Measurements from ENCODE around the gene ENDOU. TPM values are rescaled to one million over a fixed set of nuclear protein-coding genes. Genes with fewer than 3 reads are reported as not detected.

The ENDOU gene
- total RNA-seq, 1 donor from 2014 or later: not detected

DNA sequence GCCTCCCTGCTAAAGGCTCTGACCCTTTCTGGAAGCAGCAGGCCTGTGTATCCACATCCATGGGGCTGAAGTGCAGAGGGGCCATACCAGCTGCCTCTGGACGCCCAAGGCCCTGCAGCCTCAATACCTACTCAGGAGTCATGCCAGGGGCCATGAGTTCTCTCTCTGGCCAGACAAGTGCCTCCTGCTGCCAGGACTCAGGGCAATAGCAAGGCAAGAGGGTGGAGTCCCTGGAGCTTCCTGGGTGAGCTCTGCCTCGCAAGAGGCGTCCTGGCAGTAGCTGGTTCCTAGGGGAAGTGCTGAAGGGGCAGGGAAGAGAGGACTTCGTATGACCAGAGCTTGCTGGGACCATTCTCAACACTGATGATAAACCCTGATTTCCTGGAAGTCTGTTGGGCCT lies 10.9 kb upstream of the ENDOU start:
- H3K4me1 Mint-ChIP-seq (ENCODE audit: low read depth): peaks cover 1% of the 10 kb centered on the region
- H3K27me3 Mint-ChIP-seq (ENCODE audit: low read depth): no peaks in the 10 kb centered on the region
- intact Hi-C loops (cut with micrococcal nuclease): no loop called here
- no peak overlapping the region for H3K27ac Mint-ChIP-seq
- H3K9me3 Mint-ChIP-seq: no peaks in the 10 kb centered on the region
- no peaks in the 10 kb centered on the region for H3K36me3 Mint-ChIP-seq (ENCODE audit: low read depth)
- no peak for DNase-seq (ENCODE audit: low spot score)
- H3K4me3 Mint-ChIP-seq (ENCODE audit: low read depth): no peak overlapping the region

DNA sequence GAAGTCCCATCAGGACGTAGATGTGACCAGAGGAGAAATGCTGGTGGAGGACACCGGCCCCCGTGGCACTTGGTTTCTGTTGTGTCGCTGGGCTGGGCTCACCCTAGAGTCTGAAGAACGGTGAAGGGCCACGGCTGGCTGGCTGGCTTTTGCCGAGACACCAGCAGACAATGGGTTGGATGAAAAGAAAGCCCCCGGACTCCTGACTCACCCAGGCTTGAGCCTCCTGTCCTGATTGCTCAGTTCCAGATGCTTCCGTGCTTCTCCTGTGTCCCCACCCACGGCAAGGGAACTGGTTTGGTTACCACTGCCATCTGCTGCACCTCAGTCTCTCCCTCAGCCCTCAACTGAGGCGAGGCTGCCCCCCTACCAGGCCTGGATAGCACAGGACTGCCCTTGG lies 10.4 kb upstream of the ENDOU start:
- H3K36me3 Mint-ChIP-seq (ENCODE audit: low read depth): no peaks in the 10 kb centered on the region
- no peak overlapping the region for H3K4me3 Mint-ChIP-seq (ENCODE audit: low read depth)
- DNase-seq (ENCODE audit: low spot score): no peak
- H3K27ac Mint-ChIP-seq: no peak overlapping the region
- no peaks in the 10 kb centered on the region for H3K27me3 Mint-ChIP-seq (ENCODE audit: low read depth)
- no peaks in the 10 kb centered on the region for H3K4me1 Mint-ChIP-seq (ENCODE audit: low read depth)
- intact Hi-C loops (cut with micrococcal nuclease): no loop called here
- no peaks in the 10 kb centered on the region for H3K9me3 Mint-ChIP-seq

DNA sequence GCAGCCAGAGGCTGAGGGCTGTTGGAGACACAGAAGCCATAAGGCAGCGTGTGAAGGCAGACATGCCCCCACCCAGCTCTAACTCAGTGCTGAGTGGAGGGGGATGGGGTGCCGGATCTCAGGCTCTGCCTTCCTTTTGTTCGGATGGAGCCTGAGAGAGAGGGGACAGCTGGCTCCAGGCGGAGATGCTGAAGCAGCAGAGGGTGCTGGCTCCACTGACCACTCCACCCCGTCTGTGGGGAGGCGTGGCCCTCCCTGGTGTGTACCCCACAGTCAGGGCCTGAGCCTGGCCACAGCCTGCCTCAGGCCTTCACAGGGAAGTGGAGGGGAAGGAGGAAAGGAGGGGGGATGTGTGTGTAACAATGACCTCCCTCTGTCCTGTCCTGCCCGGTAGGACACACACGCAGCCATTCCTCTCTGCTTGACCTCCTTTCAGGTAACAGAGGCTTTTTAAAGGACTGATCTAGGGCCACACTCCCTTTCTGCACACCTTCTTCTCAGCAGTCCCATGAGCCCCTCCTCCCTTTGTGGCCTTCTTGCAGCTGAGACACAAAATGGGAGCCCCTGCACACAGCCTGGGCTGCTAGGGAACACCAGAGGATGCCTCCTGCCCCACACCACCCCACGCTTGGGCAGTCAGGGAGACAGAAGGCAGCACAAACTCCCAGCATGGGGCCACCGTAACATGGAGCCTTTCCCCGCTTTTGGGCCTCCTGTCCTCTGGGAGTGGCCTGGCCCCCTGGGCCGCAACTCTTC lies 9.6 kb upstream of the ENDOU start:
- Mint-ChIP-seq H3K36me3 (ENCODE audit: low read depth) (no peaks in the 10 kb centered on the region), H3K4me3 (ENCODE audit: low read depth) (no peak overlapping the region), H3K9me3 (no peaks in the 10 kb centered on the region), H3K27me3 (ENCODE audit: low read depth) (no peaks in the 10 kb centered on the region), H3K27ac (no peak overlapping the region), H3K4me1 (ENCODE audit: low read depth) (no peaks in the 10 kb centered on the region)
- intact Hi-C loops (cut with micrococcal nuclease): no loop called here
- no peak for DNase-seq (ENCODE audit: low spot score)

DNA sequence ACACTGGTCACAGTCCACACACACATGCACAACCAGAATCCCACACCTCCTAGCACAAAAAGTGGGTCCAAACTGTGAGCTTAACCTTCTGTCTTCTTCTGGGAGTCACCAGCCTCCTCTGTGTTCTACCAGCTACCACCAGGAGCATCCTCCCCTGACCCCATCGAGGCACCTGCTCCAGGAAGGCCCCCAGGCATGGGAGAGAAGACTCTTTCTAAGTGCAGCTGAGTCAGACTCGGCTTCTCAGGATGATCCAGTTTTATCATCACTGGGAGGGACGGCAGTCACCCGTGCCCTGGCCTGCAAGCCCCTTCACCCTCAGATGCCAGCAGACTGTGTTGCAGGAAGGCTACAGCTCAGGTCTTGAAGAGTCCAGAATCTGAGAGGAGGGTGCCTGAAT lies 7.9 kb upstream of the ENDOU start:
- intact Hi-C loops (cut with micrococcal nuclease): no loop called here
- H3K27me3 Mint-ChIP-seq (ENCODE audit: low read depth): no peaks in the 10 kb centered on the region
- no peaks in the 10 kb centered on the region for H3K9me3 Mint-ChIP-seq
- no peak for DNase-seq (ENCODE audit: low spot score)
- H3K4me1 Mint-ChIP-seq (ENCODE audit: low read depth): no peaks in the 10 kb centered on the region
- H3K27ac Mint-ChIP-seq: no peak overlapping the region
- H3K4me3 Mint-ChIP-seq (ENCODE audit: low read depth): no peak overlapping the region
- H3K36me3 Mint-ChIP-seq (ENCODE audit: low read depth): no peaks in the 10 kb centered on the region

DNA sequence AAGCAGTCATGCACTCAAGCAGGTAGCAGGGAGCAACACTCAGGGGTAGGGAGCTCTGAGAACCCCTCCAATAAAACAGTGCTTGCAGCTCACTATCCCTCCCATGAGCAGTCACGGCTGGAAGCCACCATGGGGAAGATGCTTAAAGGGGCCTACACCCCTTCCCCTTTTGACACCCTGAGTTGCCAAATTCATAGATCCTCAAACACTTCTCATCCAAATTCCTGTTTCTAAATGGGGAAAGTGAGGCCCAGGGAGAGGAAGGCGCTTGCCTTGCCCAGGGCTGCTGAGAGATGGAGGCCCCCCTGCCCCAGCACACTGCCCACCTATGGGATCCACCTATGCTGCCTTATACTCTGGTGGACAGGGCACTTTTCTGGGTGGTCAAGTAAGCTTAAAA lies 7.2 kb upstream of the ENDOU start:
- Mint-ChIP-seq H3K4me1 (ENCODE audit: low read depth) (no peaks in the 10 kb centered on the region), H3K27ac (no peak overlapping the region), H3K27me3 (ENCODE audit: low read depth) (no peaks in the 10 kb centered on the region)

DNA sequence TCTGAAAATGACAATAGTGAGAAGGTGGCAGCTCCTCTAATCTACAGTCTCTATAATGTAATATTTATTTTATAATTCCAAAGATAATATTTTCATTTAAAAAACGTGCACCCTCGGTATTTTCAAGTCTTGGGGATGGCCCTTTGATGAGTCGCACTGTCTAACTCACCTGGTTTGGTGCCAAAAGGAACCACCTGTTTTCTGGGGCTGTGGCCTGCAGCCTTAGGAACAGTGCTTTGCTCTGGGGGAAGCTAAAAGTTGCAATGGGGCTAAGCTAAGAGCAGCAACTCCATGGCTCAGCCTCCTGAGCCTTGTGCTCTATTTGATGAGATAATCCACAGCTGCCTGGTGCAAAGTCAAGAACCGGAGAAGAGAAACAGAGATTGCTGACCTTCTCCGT lies 6.4 kb upstream of the ENDOU start:
- no peak for DNase-seq (ENCODE audit: low spot score)
- Mint-ChIP-seq H3K27ac (no peak overlapping the region), H3K4me3 (ENCODE audit: low read depth) (no peak overlapping the region), H3K9me3 (no peaks in the 10 kb centered on the region), H3K27me3 (ENCODE audit: low read depth) (no peaks in the 10 kb centered on the region), H3K36me3 (ENCODE audit: low read depth) (no peaks in the 10 kb centered on the region), H3K4me1 (ENCODE audit: low read depth) (no peaks in the 10 kb centered on the region)
- intact Hi-C loops (cut with micrococcal nuclease): no loop called here

More for the DNA sequence above, 7.2 kb upstream of the ENDOU start:
- intact Hi-C loops (cut with micrococcal nuclease): no loop called here
- no peak overlapping the region for H3K4me3 Mint-ChIP-seq (ENCODE audit: low read depth)
- DNase-seq (ENCODE audit: low spot score): no peak
- H3K9me3 Mint-ChIP-seq: no peaks in the 10 kb centered on the region
- H3K36me3 Mint-ChIP-seq (ENCODE audit: low read depth): no peaks in the 10 kb centered on the region

DNA sequence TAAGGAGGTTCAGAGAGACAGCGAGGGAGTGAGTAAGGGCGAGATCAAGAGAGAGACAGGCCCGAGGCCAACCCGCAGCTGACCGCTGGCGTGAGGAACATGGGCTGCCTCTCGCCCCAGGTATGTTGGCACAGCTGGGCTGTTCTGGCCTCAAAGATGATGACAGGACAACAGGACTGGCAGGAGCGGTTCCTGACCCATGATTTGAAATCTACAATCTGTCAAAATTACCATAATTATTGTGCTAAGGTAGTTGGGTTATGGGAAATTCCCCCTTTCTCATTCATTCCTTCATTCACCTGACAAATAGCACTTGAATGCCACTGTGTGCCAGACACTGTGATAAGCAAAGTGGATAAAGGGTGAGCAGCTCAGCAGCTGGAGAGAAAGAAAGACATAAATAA lies 5.1 kb upstream of the ENDOU start:
- Mint-ChIP-seq H3K27me3 (ENCODE audit: low read depth) (no peaks in the 10 kb centered on the region), H3K9me3 (no peaks in the 10 kb centered on the region), H3K4me3 (ENCODE audit: low read depth) (no peak overlapping the region), H3K36me3 (ENCODE audit: low read depth) (no peaks in the 10 kb centered on the region), H3K27ac (no peak overlapping the region), H3K4me1 (ENCODE audit: low read depth) (no peaks in the 10 kb centered on the region)
- intact Hi-C loops (cut with micrococcal nuclease): no loop called here
- DNase-seq (ENCODE audit: low spot score): no peak

DNA sequence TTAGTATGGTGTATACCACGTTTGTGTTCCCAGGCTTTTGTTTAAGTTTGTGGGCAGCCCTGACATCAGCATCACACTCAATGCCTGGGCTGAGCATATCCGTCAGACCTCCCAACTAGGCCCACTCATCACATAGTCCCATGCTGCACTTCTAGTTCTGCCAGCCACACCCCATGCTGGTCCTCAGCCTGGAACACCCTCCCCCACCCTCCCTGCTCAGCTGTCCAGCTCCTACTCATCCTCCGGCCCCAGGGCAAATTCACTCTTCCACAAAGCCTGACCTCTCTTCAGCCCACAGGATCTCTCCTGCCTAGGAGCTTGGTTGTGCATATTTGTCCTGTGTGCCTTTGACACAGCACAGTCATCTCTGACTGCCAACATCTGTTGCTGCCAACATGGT lies 3.9 kb upstream of the ENDOU start:
- intact Hi-C loops (cut with micrococcal nuclease): no loop called here
- DNase-seq (ENCODE audit: low spot score): no peak
- no peaks in the 10 kb centered on the region for H3K4me1 Mint-ChIP-seq (ENCODE audit: low read depth)
- no peak overlapping the region for H3K4me3 Mint-ChIP-seq (ENCODE audit: low read depth)
- H3K27ac Mint-ChIP-seq: no peak overlapping the region
- H3K36me3 Mint-ChIP-seq (ENCODE audit: low read depth): no peaks in the 10 kb centered on the region
- no peaks in the 10 kb centered on the region for H3K9me3 Mint-ChIP-seq
- H3K27me3 Mint-ChIP-seq (ENCODE audit: low read depth): no peaks in the 10 kb centered on the region

DNA sequence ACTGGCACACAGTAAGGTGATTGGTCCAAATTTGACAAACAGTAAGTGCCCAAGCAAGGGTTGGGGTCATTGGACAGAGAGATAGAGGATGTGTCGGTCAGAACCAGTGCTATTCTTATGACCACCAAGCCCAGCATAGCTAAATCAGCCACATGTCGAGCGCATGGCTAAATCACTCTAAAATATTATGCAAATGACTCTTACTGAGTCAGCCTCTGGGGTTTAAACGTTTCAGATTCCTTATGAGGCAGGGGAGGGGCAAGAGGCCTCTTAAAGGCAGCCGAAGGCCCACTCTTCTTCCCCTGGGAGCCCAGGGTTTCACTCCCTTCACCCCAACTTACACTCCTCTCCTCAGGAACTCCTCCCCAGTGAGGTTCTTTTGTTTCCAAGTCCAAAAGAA lies 603 bp upstream of the ENDOU start:
- no peak for DNase-seq (ENCODE audit: low spot score)
- Mint-ChIP-seq H3K27ac (no peak overlapping the region), H3K27me3 (ENCODE audit: low read depth) (no peaks in the 10 kb centered on the region), H3K4me3 (ENCODE audit: low read depth) (no peak overlapping the region), H3K4me1 (ENCODE audit: low read depth) (peaks cover 21% of the 10 kb centered on the region), H3K9me3 (no peaks in the 10 kb centered on the region), H3K36me3 (ENCODE audit: low read depth) (no peaks in the 10 kb centered on the region)
- intact Hi-C loops (cut with micrococcal nuclease): no loop called here

DNA sequence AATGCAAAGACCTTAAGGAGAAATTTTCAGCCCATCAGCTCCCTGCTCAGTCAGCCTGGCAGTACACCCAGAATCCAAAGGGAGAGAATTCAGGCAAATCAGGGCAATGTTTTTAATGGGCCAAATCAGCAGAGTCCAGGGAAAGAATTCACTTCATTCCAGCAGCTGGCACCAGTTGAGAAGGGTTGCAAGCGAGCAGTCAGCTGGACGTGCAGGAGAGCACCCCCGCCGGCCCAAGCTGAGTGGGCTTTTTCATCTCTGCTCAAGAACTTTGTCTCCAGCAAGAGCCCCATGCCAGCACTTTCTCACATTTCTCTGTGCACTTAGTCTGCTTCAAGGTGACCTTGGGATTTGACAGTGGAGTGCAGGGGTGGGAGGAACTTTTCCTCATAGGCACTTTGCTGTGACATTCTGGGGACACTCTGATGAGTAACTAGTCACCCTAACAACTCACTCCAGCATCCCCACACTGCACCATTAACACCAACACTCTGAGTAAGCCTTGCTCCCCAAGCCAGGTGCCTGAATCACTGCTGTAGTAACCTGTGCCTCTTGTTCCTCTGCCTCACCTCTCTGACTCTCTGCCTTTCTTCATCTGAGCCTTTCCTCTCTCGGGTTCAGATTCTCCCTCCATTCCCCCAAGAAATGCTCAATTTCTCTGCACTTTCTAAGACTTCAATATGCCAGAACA lies 2.2 kb downstream of the ENDOU start:
- DNase-seq (ENCODE audit: low spot score): no peak
- intact Hi-C loops (cut with micrococcal nuclease): no loop called here
- no peak overlapping the region for H3K27ac Mint-ChIP-seq
- peaks cover 22% of the 10 kb centered on the region for H3K4me1 Mint-ChIP-seq (ENCODE audit: low read depth)
- no peaks in the 10 kb centered on the region for H3K9me3 Mint-ChIP-seq
- no peaks in the 10 kb centered on the region for H3K36me3 Mint-ChIP-seq (ENCODE audit: low read depth)
- no peak overlapping the region for H3K4me3 Mint-ChIP-seq (ENCODE audit: low read depth)
- no peaks in the 10 kb centered on the region for H3K27me3 Mint-ChIP-seq (ENCODE audit: low read depth)

DNA sequence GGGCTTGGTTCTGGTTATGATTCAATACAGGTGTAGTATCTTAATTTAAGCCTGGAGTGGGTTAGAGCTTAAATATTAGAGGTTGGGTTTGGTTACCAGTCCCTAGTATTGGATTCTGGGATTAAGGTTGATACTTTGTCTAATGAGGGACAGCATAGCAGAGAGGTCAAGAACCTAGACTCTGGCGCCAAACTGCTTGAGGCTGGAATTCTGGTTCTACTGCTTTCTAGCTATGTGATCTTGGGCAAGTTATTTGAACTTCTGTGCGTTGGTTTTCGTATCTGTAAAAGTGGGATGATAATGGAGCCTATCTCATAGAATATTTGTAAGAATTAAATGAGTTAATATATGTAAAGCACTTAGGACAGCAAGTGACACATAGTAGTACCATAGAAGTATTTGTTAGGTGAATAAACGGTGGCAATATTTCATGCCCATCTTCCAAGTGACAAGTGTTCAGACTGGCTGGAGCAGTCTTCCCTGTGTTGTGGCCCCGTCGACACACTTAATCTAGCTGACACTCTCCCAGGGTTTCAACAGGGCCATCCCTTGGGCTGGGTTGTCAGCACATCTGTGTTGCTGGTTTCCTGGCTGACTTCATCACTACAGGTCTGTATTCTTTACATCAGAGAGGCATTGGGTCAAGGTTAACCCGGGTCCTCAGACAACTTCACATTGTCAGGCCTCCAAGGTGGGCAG lies 3.0 kb downstream of the ENDOU start:
- no peak overlapping the region for H3K27ac Mint-ChIP-seq
- H3K4me3 Mint-ChIP-seq (ENCODE audit: low read depth): no peak overlapping the region
- no peak for DNase-seq (ENCODE audit: low spot score)
- H3K36me3 Mint-ChIP-seq (ENCODE audit: low read depth): no peaks in the 10 kb centered on the region
- intact Hi-C loops (cut with micrococcal nuclease): no loop called here
- no peaks in the 10 kb centered on the region for H3K27me3 Mint-ChIP-seq (ENCODE audit: low read depth)
- H3K4me1 Mint-ChIP-seq (ENCODE audit: low read depth): peaks cover 30% of the 10 kb centered on the region
- no peaks in the 10 kb centered on the region for H3K9me3 Mint-ChIP-seq

DNA sequence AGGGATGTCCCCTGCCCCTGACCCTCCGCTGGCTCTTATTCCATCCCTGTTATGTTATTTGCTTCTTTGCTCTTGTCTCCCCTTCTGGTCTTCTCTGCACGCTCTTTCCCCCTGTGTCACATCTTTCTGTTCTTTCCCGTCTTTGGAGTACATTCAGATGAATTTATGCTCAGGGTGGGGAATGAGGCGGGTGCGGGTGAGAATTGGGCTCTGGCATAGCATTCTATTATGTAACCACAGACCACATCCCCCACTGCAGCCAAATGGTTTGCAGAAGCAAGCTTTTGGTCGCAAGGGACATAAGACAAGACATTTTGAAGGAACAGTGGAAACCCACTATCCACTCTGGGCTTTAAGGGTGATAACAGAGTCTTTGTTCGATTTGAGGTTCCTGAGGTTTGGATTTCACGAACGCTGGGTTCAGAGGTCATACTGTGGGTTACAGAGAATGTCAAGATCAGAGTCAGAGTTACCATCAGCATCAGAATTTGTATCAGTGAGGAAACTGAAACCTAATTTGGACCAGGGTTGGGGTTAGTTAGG lies 3.8 kb downstream of the ENDOU start:
- Mint-ChIP-seq H3K4me3 (ENCODE audit: low read depth) (no peak overlapping the region), H3K4me1 (ENCODE audit: low read depth) (peaks cover 32% of the 10 kb centered on the region), H3K36me3 (ENCODE audit: low read depth) (no peaks in the 10 kb centered on the region), H3K27ac (no peak overlapping the region), H3K27me3 (ENCODE audit: low read depth) (no peaks in the 10 kb centered on the region), H3K9me3 (no peaks in the 10 kb centered on the region)
- DNase-seq (ENCODE audit: low spot score): no peak
- intact Hi-C loops (cut with micrococcal nuclease): no loop called here

DNA sequence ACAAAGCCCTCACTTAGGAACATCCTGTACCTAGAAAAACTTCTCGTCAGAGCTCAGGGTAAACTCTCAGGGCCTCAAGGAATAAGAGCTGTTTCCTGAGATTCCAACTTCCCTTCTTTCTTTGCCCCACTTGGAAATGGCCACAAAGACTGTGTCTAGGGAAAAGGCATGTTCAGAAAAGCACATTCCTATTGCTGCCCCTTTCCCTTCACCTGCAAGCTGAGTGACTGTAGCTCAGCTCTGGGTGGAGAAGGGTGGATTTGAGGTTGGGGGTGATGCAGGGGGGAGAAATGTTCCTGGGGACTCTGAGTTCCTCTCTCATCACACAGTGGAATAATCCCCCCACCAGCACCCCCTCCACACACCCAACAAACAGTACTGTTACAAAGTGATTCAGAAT lies 6.8 kb downstream of the ENDOU start:
- no peaks in the 10 kb centered on the region for H3K9me3 Mint-ChIP-seq
- H3K36me3 Mint-ChIP-seq (ENCODE audit: low read depth): no peaks in the 10 kb centered on the region
- no peak overlapping the region for H3K4me3 Mint-ChIP-seq (ENCODE audit: low read depth)
- H3K27ac Mint-ChIP-seq: no peak overlapping the region
- no peak for DNase-seq (ENCODE audit: low spot score)
- no peaks in the 10 kb centered on the region for H3K27me3 Mint-ChIP-seq (ENCODE audit: low read depth)
- intact Hi-C loops (cut with micrococcal nuclease): no loop called here
- peaks cover 39% of the 10 kb centered on the region for H3K4me1 Mint-ChIP-seq (ENCODE audit: low read depth)

All from activated T-helper 2 cell treated with anti-CD3 and anti-CD28 coated beads, Interferon-gamma antibody, Interleukin-2, Interleukin-4, amounts not matched to agents 10 μg/mL and 5 μg/mL and 100 μg/mL, durations not matched to agents 14 hours and 24 hours and 36 hours (primary cell).